GM06990 (cell line): ENCODE data around the gene APP.

Experiments
- DNase-seq: peaks from one replicate; pipeline ENCODE4 v3.0.0-alpha.2; 2011; ENCODE audit not compliant: insufficient read length; ENCODE audit errors: extremely low read depth
- H3K27me3 ChIP-seq: replicated peaks from 2 replicates; pipeline ENCODE4 v1.6.0; 2011; ENCODE audit warnings: low read length; ENCODE audit not compliant: control insufficient read depth, insufficient read depth
- H3K36me3 ChIP-seq: 2 replicates; pipeline ENCODE4 v1.5.1; 2011; ENCODE audit warnings: low read length; ENCODE audit not compliant: control insufficient read depth, insufficient read depth
- H3K4me3 ChIP-seq: replicated peaks from 2 replicates; pipeline ENCODE4 v1.5.1; 2011; ENCODE audit warnings: low read depth, mild to moderate bottlenecking, control low read depth, low read length
- TF ChIP-seq, protein P1 (sequence below): IDR thresholded peaks from 2 replicates; pipeline ENCODE4 v1.5.1; 2011; ENCODE audit warnings: low read length, control low read depth, mild to moderate bottlenecking, inconsistent platforms; ENCODE audit not compliant: insufficient read depth, poor library complexity, severe bottlenecking

Gene APP

DNA sequence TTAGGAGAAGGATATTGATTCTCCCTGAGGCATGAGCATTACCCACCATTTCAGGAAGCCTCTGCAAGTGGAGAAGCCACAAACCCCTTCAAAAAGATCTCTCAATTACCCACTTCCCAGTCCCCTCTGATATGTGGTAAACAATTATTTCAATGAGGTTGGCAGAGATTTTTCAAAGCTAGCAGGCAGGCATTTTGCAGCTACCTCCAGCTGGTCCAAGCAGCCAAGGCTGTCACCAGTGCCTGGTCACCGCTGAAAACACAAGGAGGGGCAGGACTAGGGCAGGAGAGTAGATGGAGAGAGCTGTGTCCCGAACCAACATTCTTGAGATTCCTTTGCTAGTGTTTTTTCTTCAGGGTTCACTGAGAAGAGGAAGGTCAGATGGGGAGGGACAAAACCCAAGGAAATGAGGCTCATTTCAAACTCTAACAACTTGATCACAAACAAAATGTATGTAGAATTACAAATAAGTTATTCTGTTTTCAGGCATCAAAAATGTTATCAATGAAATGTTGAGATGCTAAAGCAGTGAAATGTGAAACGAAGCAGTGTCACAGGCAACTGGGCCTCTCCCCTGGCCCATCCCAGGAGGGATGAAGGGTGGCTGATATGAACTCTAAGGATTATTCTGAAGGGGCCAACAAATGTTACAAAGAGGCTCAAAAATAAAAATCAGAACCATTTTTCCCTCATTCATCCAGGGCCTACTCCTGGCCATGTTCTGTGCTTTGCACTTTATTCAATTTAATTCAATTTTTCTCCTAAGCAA, 22.3 kb downstream of the APP start:
- Histone ChIP-seq H3K27me3 (no peaks in the 10 kb centered on the region), H3K36me3 (no peaks in the 10 kb centered on the region), H3K4me3 (no peak overlapping the region)
- no peak for DNase-seq
- TF ChIP-seq, protein P1, sequence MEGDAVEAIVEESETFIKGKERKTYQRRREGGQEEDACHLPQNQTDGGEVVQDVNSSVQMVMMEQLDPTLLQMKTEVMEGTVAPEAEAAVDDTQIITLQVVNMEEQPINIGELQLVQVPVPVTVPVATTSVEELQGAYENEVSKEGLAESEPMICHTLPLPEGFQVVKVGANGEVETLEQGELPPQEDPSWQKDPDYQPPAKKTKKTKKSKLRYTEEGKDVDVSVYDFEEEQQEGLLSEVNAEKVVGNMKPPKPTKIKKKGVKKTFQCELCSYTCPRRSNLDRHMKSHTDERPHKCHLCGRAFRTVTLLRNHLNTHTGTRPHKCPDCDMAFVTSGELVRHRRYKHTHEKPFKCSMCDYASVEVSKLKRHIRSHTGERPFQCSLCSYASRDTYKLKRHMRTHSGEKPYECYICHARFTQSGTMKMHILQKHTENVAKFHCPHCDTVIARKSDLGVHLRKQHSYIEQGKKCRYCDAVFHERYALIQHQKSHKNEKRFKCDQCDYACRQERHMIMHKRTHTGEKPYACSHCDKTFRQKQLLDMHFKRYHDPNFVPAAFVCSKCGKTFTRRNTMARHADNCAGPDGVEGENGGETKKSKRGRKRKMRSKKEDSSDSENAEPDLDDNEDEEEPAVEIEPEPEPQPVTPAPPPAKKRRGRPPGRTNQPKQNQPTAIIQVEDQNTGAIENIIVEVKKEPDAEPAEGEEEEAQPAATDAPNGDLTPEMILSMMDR: no peak

DNA sequence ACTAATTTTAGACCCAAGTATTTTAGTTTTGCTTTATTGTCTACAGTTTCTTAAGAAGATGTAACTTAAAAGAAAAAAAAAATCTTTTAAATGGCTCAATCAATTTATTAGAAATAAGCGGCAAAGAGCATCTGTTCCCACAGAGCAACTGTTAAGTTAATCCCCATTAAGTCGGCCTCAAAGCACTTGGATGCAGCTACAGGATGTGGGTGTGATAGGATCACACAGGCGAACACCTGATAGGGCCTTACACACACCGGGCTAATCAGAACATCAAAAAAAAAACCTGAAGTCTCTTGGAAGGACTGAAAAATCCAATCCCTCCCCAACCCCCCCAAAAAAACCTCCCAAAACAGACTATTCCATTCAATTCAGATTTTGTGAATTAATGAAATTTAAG, 23.0 kb downstream of the APP start:
- Histone ChIP-seq H3K36me3 (no peaks in the 10 kb centered on the region), H3K27me3 (no peaks in the 10 kb centered on the region), H3K4me3 (no peak overlapping the region)
- no peak for DNase-seq
- TF ChIP-seq, protein P1: no peak

DNA sequence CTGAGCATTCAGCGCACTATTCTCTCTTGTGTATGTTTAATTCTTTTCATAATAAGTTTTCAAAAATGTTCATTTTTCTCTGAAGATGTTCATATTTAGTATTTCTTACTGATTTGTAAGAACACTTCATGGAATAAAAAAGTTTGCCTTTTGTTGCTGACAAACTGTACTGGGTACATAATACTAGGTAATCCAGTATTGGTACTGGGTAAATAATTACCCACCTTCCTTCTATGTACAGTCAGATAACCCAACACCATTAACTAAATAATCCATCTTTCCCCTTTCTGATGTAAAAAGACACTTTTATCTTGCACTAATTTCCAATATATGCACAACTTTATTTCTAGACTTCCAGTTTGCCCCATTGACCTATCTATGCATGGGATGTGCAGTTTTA, 23.9 kb downstream of the APP start:
- TF ChIP-seq, protein P1: no peak
- H3K36me3 ChIP-seq: no peaks in the 10 kb centered on the region
- no peak overlapping the region for H3K4me3 ChIP-seq
- DNase-seq: no peak
- no peaks in the 10 kb centered on the region for H3K27me3 ChIP-seq

DNA sequence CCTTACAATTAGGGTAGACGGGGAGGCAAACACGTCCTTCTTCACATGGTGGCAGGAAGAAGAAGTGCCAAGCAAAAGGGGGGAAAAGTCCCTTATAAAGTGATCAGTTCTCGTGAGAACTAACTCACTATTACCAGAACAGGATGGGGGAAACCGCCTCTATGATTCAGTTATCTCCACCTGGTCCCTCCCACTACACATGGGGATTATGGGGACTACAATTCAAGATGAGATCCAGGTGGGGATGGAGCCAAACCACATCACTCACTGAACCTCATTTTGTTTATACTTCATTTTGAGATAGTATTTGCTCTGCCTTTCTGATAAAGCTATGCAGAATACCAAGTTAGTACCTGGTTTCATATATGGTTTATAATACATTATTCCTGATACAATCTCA, 26.5 kb downstream of the APP start:
- Histone ChIP-seq H3K36me3 (no peaks in the 10 kb centered on the region), H3K27me3 (no peaks in the 10 kb centered on the region), H3K4me3 (no peak overlapping the region)
- TF ChIP-seq, protein P1: no peak
- DNase-seq: no peak

DNA sequence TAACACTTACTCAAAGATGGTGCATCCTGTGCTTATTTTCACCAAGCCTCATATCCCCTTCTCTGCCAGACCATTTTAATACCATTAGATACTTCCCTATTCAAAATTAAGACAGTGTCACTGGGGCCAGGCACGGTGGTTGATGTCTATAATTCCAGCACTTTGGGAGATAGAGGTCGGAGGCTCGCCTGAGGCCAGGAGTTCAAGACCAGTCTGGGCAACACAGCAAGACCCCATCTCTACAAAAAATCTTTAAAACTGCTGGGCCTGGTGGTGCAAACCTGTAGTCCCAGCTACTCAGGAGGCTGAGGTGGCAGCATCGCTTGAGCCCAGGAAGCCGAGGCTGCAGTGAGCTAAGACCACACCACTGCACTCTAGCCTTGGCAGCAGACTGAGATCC, 28.2 kb downstream of the APP start:
- DNase-seq: no peak
- TF ChIP-seq, protein P1: no peak
- Histone ChIP-seq H3K4me3 (no peak overlapping the region), H3K36me3 (no peaks in the 10 kb centered on the region), H3K27me3 (no peaks in the 10 kb centered on the region)

DNA sequence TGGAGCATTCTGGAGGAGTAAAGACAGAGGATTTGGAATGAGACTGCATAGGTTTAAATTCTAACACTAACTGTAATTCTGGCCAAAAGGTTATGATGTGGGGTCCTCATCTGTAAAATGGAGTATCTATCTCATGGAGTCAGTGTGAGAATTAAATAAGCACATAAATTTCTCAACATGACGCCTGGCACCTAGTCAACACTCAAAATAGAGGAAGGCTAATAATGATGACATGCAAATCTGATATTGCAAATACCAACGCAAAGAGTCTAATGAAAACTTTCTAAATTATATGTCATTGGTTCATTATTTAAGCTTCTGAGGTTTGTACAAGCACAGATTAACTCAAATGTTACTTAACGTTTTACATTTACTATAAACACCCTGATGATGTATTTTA, 29.6 kb downstream of the APP start:
- Histone ChIP-seq H3K36me3 (no peaks in the 10 kb centered on the region), H3K27me3 (no peaks in the 10 kb centered on the region), H3K4me3 (no peak overlapping the region)
- TF ChIP-seq, protein P1: no peak
- DNase-seq: no peak
